ENCODE data around the gene NKX1-1.

- TF ChIP-seq CTCF (IDR thresholded peaks at IDR 0.05) (no peak), POLR2A (IDR thresholded peaks at IDR 0.05) (no peak)
These were observed 25.7 kb downstream of the NKX1-1 start for GRCh38 chr4:1380368-1381151.

All from testis (tissue), 2 donors.